Breast epithelium (tissue), 4 donors: ENCODE measurements around the gene NAV2. TPM values are rescaled to one million over a fixed set of nuclear protein-coding genes. Genes with fewer than 3 reads are reported as not detected.

Experiments
- DNase-seq, 2 donors: peaks; one replicate each; pipeline ENCODE4 v3.0.0-alpha.2; 2019; ENCODE audit warnings: low spot score in 2 of 2
- H3K27ac ChIP-seq, 2 donors: fragments of 200-600 bp; sonication (generic) in 1 of 2; one replicate each; pipeline ENCODE4 v1.5.1; 2016 to 2019; ENCODE audit warnings: mild to moderate bottlenecking in 1 of 2
- H3K27me3 ChIP-seq, 2 donors: fragments of 200-600 bp; sonication (generic) in 1 of 2; one replicate each; pipeline versions ENCODE4 v1.5.1 to v1.6.0; 2017 to 2019; ENCODE audit warnings: control low read depth in 1 of 2, mild to moderate bottlenecking in 1 of 2
- H3K36me3 ChIP-seq: fragments of 200-600 bp; one replicate; pipeline ENCODE4 v1.5.1; 2019
- H3K4me1 ChIP-seq, 2 donors: fragments of 200-600 bp; sonication (generic); one replicate each; pipeline ENCODE4 v1.5.1; 2016 to 2019; ENCODE audit warnings: control low read depth in 1 of 2
- H3K4me3 ChIP-seq, 3 donors: fragments of 200-600 bp; sonication (generic); 1 replicate in 2 of 3; 2 replicates in 1 of 3; pipeline ENCODE4 v1.5.1; 2016 to 2019; ENCODE audit warnings: mild to moderate bottlenecking in 3 of 3, moderate library complexity in 2 of 3
- H3K9me3 ChIP-seq, 2 donors: fragments of 200-600 bp; sonication (generic) in 1 of 2; one replicate each; pipeline ENCODE4 v1.5.1; 2016 to 2019; ENCODE audit warnings: control low read depth in 1 of 2
- POLR2A ChIP-seq: fragments of 450-650 bp; IDR thresholded peaks from one replicate; pipeline ENCODE4 v1.6.1; 2016; ENCODE audit warnings: antibody characterized with exemption, mild to moderate bottlenecking, moderate library complexity
- POLR2AphosphoS5 ChIP-seq, 3 donors: sonication (generic); formaldehyde crosslinking; IDR thresholded peaks; one replicate each; pipeline ENCODE4 v1.6.1; 2017; ENCODE audit warnings: antibody characterized with exemption in 3 of 3
- intact Hi-C: fragments of 100-400 bp; cut with DNase I; formaldehyde crosslinking; loops from one replicate; pipeline ENCODE4 v1.15.1; 2023; ENCODE audit warnings: low total_unique reads
- total RNA-seq, 3 donors: library from RNA; depleted of rRNA; stranded (reverse); fragments of >200 nt; gene quantifications; one replicate each; pipeline ENCODE4 v1.1.0, GENCODE V29; 2016
- TF ChIP-seq, protein P1 (sequence below), 3 donors: fragments of 450-650 bp; IDR thresholded peaks; one replicate each; pipeline ENCODE4 v1.5.1; 2016 to 2017; ENCODE audit warnings: antibody characterized with exemption in 3 of 3, mild to moderate bottlenecking in 3 of 3, moderate library complexity in 3 of 3

NAV2 gene
- total RNA-seq, 3 donors from 2014 or later: 28.2 to 61.8 (median 31.4) TPM

GRCh38 chr11:19736831-19737230 lies 24.2 kb downstream of the NAV2 start:
- Histone ChIP-seq H3K36me3 (no peaks in the 10 kb centered on the region), H3K9me3 (no peaks in the 10 kb centered on the region), H3K27me3 (no peaks in the 10 kb centered on the region), H3K4me3 (no peak overlapping the region), H3K27ac (no peak overlapping the region), H3K4me1 (no peaks in the 10 kb centered on the region)
- intact Hi-C loops: no loop called here
- DNase-seq: no peak
- TF ChIP-seq POLR2AphosphoS5 (IDR thresholded peaks at IDR 0.05) (no peak), POLR2A (no peak)
- TF ChIP-seq, protein P1, sequence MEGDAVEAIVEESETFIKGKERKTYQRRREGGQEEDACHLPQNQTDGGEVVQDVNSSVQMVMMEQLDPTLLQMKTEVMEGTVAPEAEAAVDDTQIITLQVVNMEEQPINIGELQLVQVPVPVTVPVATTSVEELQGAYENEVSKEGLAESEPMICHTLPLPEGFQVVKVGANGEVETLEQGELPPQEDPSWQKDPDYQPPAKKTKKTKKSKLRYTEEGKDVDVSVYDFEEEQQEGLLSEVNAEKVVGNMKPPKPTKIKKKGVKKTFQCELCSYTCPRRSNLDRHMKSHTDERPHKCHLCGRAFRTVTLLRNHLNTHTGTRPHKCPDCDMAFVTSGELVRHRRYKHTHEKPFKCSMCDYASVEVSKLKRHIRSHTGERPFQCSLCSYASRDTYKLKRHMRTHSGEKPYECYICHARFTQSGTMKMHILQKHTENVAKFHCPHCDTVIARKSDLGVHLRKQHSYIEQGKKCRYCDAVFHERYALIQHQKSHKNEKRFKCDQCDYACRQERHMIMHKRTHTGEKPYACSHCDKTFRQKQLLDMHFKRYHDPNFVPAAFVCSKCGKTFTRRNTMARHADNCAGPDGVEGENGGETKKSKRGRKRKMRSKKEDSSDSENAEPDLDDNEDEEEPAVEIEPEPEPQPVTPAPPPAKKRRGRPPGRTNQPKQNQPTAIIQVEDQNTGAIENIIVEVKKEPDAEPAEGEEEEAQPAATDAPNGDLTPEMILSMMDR (IDR thresholded peaks at IDR 0.05): no peak

GRCh38 chr11:19737575-19737974 lies 24.9 kb downstream of the NAV2 start:
- no peaks in the 10 kb centered on the region for H3K4me1 ChIP-seq

DNA sequence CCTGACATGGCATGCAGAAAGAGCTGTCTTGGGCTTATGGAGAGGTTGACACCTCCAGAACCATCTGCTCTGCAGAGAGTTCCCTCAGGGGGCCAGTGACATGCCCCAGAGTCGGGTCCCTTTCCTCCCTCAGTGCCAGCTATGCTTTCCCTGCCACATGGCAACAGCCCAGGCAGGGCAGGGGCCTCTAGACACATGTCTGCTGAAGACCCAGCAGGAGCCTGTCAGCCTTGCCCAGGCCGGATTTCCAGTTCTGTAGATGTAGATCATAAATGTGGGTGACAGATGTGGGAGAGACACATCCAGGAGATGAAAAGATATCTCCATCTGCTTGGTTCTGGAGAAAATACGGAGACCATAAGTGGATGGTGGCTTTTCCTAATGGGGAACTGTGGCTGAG lies 25.5 kb downstream of the NAV2 start:
- intact Hi-C loops: no loop called here
- no peaks in the 10 kb centered on the region for H3K4me1 ChIP-seq
- no peak overlapping the region for H3K4me3 ChIP-seq
- no peaks in the 10 kb centered on the region for H3K36me3 ChIP-seq
- no peaks in the 10 kb centered on the region for H3K27me3 ChIP-seq
- no peaks in the 10 kb centered on the region for H3K9me3 ChIP-seq
- no peak for DNase-seq
- TF ChIP-seq POLR2AphosphoS5 (IDR thresholded peaks at IDR 0.05): no peak
- TF ChIP-seq, protein P1 (IDR thresholded peaks at IDR 0.05): no peak
- no peak for TF ChIP-seq POLR2A
- peak overlapping the region in 1 of 2 donors; percentile 16 for H3K27ac ChIP-seq

More at GRCh38 chr11:19737575-19737974, 24.9 kb downstream of the NAV2 start:
- no peak for DNase-seq
- TF ChIP-seq, protein P1 (IDR thresholded peaks at IDR 0.05): no peak
- no peak for TF ChIP-seq POLR2AphosphoS5 (IDR thresholded peaks at IDR 0.05)
- TF ChIP-seq POLR2A: no peak
- no peaks in the 10 kb centered on the region for H3K9me3 ChIP-seq
- no peak overlapping the region for H3K4me3 ChIP-seq
- no peak overlapping the region for H3K27ac ChIP-seq
- intact Hi-C loops: no loop called here
- no peaks in the 10 kb centered on the region for H3K36me3 ChIP-seq
- H3K27me3 ChIP-seq: no peaks in the 10 kb centered on the region

GRCh38 chr11:19739872-19740271 lies 27.2 kb downstream of the NAV2 start:
- intact Hi-C loops: loop anchor here (10.0 kb wide), 1 partner anchor 175 kb away; no protein-coding TSS in a partner anchor
- H3K4me1 ChIP-seq: no peaks in the 10 kb centered on the region
- H3K27ac ChIP-seq: no peak overlapping the region

DNA sequence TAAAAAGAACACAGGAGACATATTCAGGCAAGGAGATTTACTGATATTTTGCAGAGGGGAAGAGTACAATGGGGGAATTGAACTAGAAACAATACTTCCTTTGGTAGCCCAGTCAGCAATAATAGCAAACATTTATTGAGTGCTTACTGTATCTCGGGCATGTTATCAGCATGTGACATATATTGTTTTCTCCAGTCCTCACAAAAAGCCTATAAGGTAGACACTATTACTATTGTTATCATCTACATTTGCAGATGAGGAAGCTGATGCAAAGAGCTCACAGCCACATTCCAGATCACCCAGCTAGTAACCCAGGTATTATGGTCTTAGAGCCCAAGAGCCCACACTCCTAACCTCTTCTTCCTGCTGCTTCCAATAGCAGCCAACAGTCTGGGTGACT lies 27.9 kb downstream of the NAV2 start:
- DNase-seq: no peak
- intact Hi-C loops: loop anchor here (10.0 kb wide), 1 partner anchor 176 kb away; no protein-coding TSS in a partner anchor
- TF ChIP-seq POLR2AphosphoS5 (IDR thresholded peaks at IDR 0.05): no peak
- H3K27me3 ChIP-seq: no peaks in the 10 kb centered on the region
- no peak overlapping the region for H3K27ac ChIP-seq
- no peaks in the 10 kb centered on the region for H3K9me3 ChIP-seq
- H3K4me1 ChIP-seq: no peaks in the 10 kb centered on the region
- H3K36me3 ChIP-seq: no peaks in the 10 kb centered on the region
- H3K4me3 ChIP-seq: no peak overlapping the region

More at GRCh38 chr11:19739872-19740271, 27.2 kb downstream of the NAV2 start:
- Histone ChIP-seq H3K9me3 (no peaks in the 10 kb centered on the region), H3K36me3 (no peaks in the 10 kb centered on the region), H3K4me3 (no peak overlapping the region), H3K27me3 (no peaks in the 10 kb centered on the region)
- no peak for DNase-seq
- TF ChIP-seq POLR2A: no peak

GRCh38 chr11:19742588-19743292 lies 30.1 kb downstream of the NAV2 start:
- H3K4me1 ChIP-seq: no peaks in the 10 kb centered on the region

More at GRCh38 chr11:19742588-19743292, 30.1 kb downstream of the NAV2 start:
- no peaks in the 10 kb centered on the region for H3K36me3 ChIP-seq
- H3K9me3 ChIP-seq: no peaks in the 10 kb centered on the region
- no peak overlapping the region for H3K4me3 ChIP-seq
- H3K27ac ChIP-seq: no peak overlapping the region
- TF ChIP-seq POLR2A (no peak), POLR2AphosphoS5 (IDR thresholded peaks at IDR 0.05) (peak in 1 of 3 donors; percentile 71)
- TF ChIP-seq, protein P1 (IDR thresholded peaks at IDR 0.05): peak; percentile 90 to 97 (median 96)
- peak; percentile 81 to 88 for DNase-seq
- intact Hi-C loops: loop anchor here (10.0 kb wide), 1 partner anchor 178 kb away; no protein-coding TSS in a partner anchor
- H3K27me3 ChIP-seq: no peaks in the 10 kb centered on the region
